Neural progenitor cell (in vitro differentiated cells): Measurements from ENCODE around the gene DDC. TPM values are rescaled to one million over a fixed set of nuclear protein-coding genes. Genes with fewer than 3 reads are reported as not detected.
"Not testable (repeated sequence)": the region's sequence is repeated elsewhere in the genome, so short reads cannot be mapped to it uniquely, and the experiment has no call there.

Experiments
- DNase-seq: peaks from one replicate; pipeline ENCODE4 v3.0.0-alpha.2; 2016; ENCODE audit warnings: low spot score
- H2AFZ ChIP-seq: fragments of 200-600 bp; sonication (generic); replicated peaks from 2 replicates; pipeline ENCODE4 v1.6.1; 2016; ENCODE audit warnings: antibody characterized with exemption
- H3F3A ChIP-seq: fragments of 200-600 bp; sonication (generic); 2 replicates; pipeline ENCODE4 v1.6.1; 2016; ENCODE audit warnings: antibody characterized with exemption, low read depth
- H3K27ac ChIP-seq: fragments of 200-600 bp; sonication (generic); 2 replicates; pipeline ENCODE4 v1.5.1; 2016; ENCODE audit warnings: mild to moderate bottlenecking
- H3K27me3 ChIP-seq: fragments of 200-600 bp; sonication (generic); 2 replicates; pipeline ENCODE4 v1.6.1; 2016; ENCODE audit warnings: mild to moderate bottlenecking, moderate library complexity
- H3K36me3 ChIP-seq: fragments of 200-600 bp; sonication (generic); 2 replicates; pipeline ENCODE4 v1.5.1; 2016
- H3K4me1 ChIP-seq: fragments of 200-600 bp; sonication (generic); 2 replicates; pipeline ENCODE4 v1.6.1; 2016; ENCODE audit warnings: mixed run types
- H3K4me2 ChIP-seq: fragments of 200-600 bp; sonication (generic); 2 replicates; pipeline ENCODE4 v1.6.1; 2016
- H3K4me3 ChIP-seq: fragments of 200-600 bp; sonication (generic); 2 replicates; pipeline ENCODE4 v1.5.1; 2016
- H3K79me2 ChIP-seq: fragments of 200-600 bp; sonication (generic); 2 replicates; pipeline ENCODE4 v1.6.1; 2016; ENCODE audit warnings: low read depth
- H3K9ac ChIP-seq: fragments of 200-600 bp; sonication (generic); 2 replicates; pipeline ENCODE4 v1.6.1; 2016
- H3K9me3 ChIP-seq: fragments of 200-600 bp; sonication (generic); 2 replicates; pipeline ENCODE4 v1.5.1; 2016; ENCODE audit warnings: low read depth
- H4K20me1 ChIP-seq: fragments of 200-600 bp; sonication (generic); 2 replicates; pipeline ENCODE4 v1.6.1; 2016; ENCODE audit warnings: low read depth
- H3K27ac Mint-ChIP-seq: 3 replicates; pipeline ENCODE4 v1.8.0; 2021; ENCODE audit warnings: mixed read lengths
- H3K27me3 Mint-ChIP-seq: 2 replicates; pipeline ENCODE4 v1.8.0; 2022; ENCODE audit warnings: low read depth, mild to moderate bottlenecking, inconsistent platforms, moderate library complexity, mixed read lengths; ENCODE audit not compliant: insufficient read depth
- H3K36me3 Mint-ChIP-seq: 3 replicates; pipeline ENCODE4 v1.8.0; 2021; ENCODE audit warnings: mixed read lengths
- H3K4me1 Mint-ChIP-seq: 3 replicates; pipeline ENCODE4 v1.8.0; 2021; ENCODE audit warnings: mixed read lengths
- H3K4me3 Mint-ChIP-seq: 3 replicates; pipeline ENCODE4 v1.8.0; 2021; ENCODE audit warnings: mild to moderate bottlenecking, moderate library complexity, mixed read lengths
- H3K9me3 Mint-ChIP-seq: 3 replicates; pipeline ENCODE4 v1.8.0; 2020; ENCODE audit warnings: mixed read lengths
- EZH2 ChIP-seq: fragments of 200-600 bp; sonication (generic); IDR thresholded peaks from 2 replicates; pipeline ENCODE4 v1.6.1; 2017; ENCODE audit warnings: antibody characterized with exemption, mild to moderate bottlenecking, moderate library complexity
- EZH2phosphoT487 ChIP-seq: fragments of 200-600 bp; sonication (generic); IDR thresholded peaks from 2 replicates; pipeline ENCODE4 v1.6.1; 2017; ENCODE audit warnings: antibody characterized with exemption
- total RNA-seq: library from RNA; depleted of rRNA; stranded (reverse); fragments of >200 nt; gene quantifications from 2 replicates; pipeline ENCODE4 v1.2.3, GENCODE V29; 2015; ENCODE audit warnings: low replicate concordance
- TF ChIP-seq, protein P1 (sequence below): fragments of 200-600 bp; sonication (generic); IDR thresholded peaks from 2 replicates; pipeline ENCODE4 v1.5.1; 2017; ENCODE audit warnings: antibody characterized with exemption, mild to moderate bottlenecking

The DDC gene
- total RNA-seq, 1 donor from 2014 or later = not detected

- no peaks in the 10 kb centered on the region for H3K27me3 ChIP-seq
- no peak overlapping the region for H3K9ac ChIP-seq
- H4K20me1 ChIP-seq = no peaks in the 10 kb centered on the region
- no peaks in the 10 kb centered on the region for H3F3A ChIP-seq
- H3K4me1 Mint-ChIP-seq = no peaks in the 10 kb centered on the region
- no peak for DNase-seq
- H3K36me3 ChIP-seq = no peaks in the 10 kb centered on the region
- H3K4me1 ChIP-seq = no peaks in the 10 kb centered on the region
- H3K4me2 ChIP-seq = no peak overlapping the region
- peaks cover 7% of the 10 kb centered on the region for H3K27me3 Mint-ChIP-seq
- TF ChIP-seq EZH2 (no peak), EZH2phosphoT487 (no peak)
- TF ChIP-seq, protein P1, sequence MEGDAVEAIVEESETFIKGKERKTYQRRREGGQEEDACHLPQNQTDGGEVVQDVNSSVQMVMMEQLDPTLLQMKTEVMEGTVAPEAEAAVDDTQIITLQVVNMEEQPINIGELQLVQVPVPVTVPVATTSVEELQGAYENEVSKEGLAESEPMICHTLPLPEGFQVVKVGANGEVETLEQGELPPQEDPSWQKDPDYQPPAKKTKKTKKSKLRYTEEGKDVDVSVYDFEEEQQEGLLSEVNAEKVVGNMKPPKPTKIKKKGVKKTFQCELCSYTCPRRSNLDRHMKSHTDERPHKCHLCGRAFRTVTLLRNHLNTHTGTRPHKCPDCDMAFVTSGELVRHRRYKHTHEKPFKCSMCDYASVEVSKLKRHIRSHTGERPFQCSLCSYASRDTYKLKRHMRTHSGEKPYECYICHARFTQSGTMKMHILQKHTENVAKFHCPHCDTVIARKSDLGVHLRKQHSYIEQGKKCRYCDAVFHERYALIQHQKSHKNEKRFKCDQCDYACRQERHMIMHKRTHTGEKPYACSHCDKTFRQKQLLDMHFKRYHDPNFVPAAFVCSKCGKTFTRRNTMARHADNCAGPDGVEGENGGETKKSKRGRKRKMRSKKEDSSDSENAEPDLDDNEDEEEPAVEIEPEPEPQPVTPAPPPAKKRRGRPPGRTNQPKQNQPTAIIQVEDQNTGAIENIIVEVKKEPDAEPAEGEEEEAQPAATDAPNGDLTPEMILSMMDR = no peak
- H3K4me3 Mint-ChIP-seq = no peak overlapping the region
- no peak overlapping the region for H3K4me3 ChIP-seq
- no peaks in the 10 kb centered on the region for H3K79me2 ChIP-seq
- H3K36me3 Mint-ChIP-seq = peaks cover 1% of the 10 kb centered on the region
- no peak overlapping the region for H3K27ac ChIP-seq
- peaks cover 22% of the 10 kb centered on the region for H3K9me3 Mint-ChIP-seq
- no peak overlapping the region for H2AFZ ChIP-seq
- no peak overlapping the region for H3K27ac Mint-ChIP-seq
- H3K9me3 ChIP-seq = no peaks in the 10 kb centered on the region
Measured at GRCh38 chr7:50584793-50585408, 19.7 kb upstream of the DDC start.

DNA sequence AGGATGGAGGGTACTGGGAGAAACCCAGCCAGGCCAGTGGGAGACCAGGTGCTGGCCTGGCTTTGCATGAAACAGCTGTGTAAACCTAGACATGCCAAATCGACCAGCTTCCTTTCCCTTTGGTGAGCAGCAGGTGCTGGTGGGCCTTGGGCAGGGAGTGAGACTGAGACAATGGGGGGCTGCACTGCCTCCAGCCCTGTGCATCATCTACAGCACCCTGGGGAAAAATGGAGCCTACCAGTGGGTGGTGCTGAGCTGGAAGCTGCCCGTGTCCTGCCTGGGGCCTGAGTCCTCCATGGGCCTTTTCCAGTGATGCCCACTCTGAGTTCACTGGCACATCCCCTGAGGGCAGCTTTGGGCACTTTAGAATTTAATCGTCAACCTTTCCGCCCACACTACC lies 19.2 kb upstream of the DDC start:
- Histone ChIP-seq H3K79me2 (no peaks in the 10 kb centered on the region), H3K9me3 (no peaks in the 10 kb centered on the region), H2AFZ (no peak overlapping the region), H3K4me3 (no peak overlapping the region), H3K4me2 (no peak overlapping the region), H3K9ac (no peak overlapping the region), H4K20me1 (no peaks in the 10 kb centered on the region), H3K27ac (no peak overlapping the region), H3K36me3 (no peaks in the 10 kb centered on the region), H3K27me3 (no peaks in the 10 kb centered on the region), H3K4me1 (no peaks in the 10 kb centered on the region), H3F3A (no peaks in the 10 kb centered on the region)
- no peak overlapping the region for H3K27ac Mint-ChIP-seq
- TF ChIP-seq EZH2phosphoT487 = no peak
- TF ChIP-seq, protein P1 = no peak
- TF ChIP-seq EZH2 = no peak
- H3K9me3 Mint-ChIP-seq = peaks cover 22% of the 10 kb centered on the region
- no peaks in the 10 kb centered on the region for H3K4me1 Mint-ChIP-seq
- no peak for DNase-seq
- no peak overlapping the region for H3K4me3 Mint-ChIP-seq
- H3K27me3 Mint-ChIP-seq = peaks cover 7% of the 10 kb centered on the region
- no peaks in the 10 kb centered on the region for H3K36me3 Mint-ChIP-seq

- not testable (repeated sequence) for DNase-seq, H3K27me3 ChIP-seq, H3K79me2 ChIP-seq, H3K4me1 Mint-ChIP-seq, H3K9me3 ChIP-seq, H3K36me3 Mint-ChIP-seq, H3K4me3 ChIP-seq, H3K27ac Mint-ChIP-seq, H3K9ac ChIP-seq, H3K27ac ChIP-seq, H4K20me1 ChIP-seq, H3K27me3 Mint-ChIP-seq, H3K4me3 Mint-ChIP-seq, H3K4me1 ChIP-seq, H3K36me3 ChIP-seq, H2AFZ ChIP-seq, H3F3A ChIP-seq, H3K4me2 ChIP-seq
- H3K9me3 Mint-ChIP-seq = peaks cover 22% of the 10 kb centered on the region
Measured at GRCh38 chr7:50583295-50583694, 18.1 kb upstream of the DDC start.

- H3K4me1 ChIP-seq, H3K9ac ChIP-seq, H3K27me3 ChIP-seq, H3K36me3 Mint-ChIP-seq, H3K27me3 Mint-ChIP-seq, H3K4me3 ChIP-seq, DNase-seq, H4K20me1 ChIP-seq, H3K36me3 ChIP-seq, H3K4me1 Mint-ChIP-seq, H3K4me3 Mint-ChIP-seq, H3K27ac ChIP-seq, H2AFZ ChIP-seq, H3K4me2 ChIP-seq, H3K9me3 ChIP-seq, H3K79me2 ChIP-seq, H3F3A ChIP-seq, H3K27ac Mint-ChIP-seq: not testable (repeated sequence)
- peaks cover 30% of the 10 kb centered on the region for H3K9me3 Mint-ChIP-seq
Measured at GRCh38 chr7:50582271-50582670, 17.1 kb upstream of the DDC start.

DNA sequence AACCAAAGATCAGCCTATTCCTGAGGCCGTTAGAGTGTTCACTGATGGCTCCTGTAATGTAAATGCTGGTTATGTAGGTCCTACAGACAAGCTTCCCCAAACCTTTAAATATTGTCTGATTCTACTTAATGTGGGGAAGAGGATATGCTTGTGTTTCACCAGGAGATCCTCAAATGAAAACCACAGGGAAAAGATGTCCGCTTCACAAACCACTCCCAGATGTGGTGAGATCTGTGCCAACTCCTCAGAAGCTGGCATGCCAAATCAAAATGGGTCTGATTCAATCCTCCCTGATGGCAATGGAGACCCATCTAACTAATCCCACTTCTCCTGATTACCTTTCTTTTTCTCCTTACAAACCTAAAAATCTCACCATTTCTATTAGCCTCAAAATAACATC lies 15.5 kb upstream of the DDC start:
- H3K9ac ChIP-seq, H3K27me3 Mint-ChIP-seq, H3K27ac ChIP-seq, H3K27me3 ChIP-seq, H3K9me3 ChIP-seq, H3K4me3 ChIP-seq, H3K4me1 ChIP-seq, H3K36me3 Mint-ChIP-seq, H3K27ac Mint-ChIP-seq, DNase-seq, H3K36me3 ChIP-seq, H3K79me2 ChIP-seq, H3K4me2 ChIP-seq, H3K4me3 Mint-ChIP-seq, H3K4me1 Mint-ChIP-seq, H2AFZ ChIP-seq, H4K20me1 ChIP-seq, H3F3A ChIP-seq: not testable (repeated sequence)
- H3K9me3 Mint-ChIP-seq = peaks cover 35% of the 10 kb centered on the region
